Ovary (tissue), 9 donors: ENCODE measurements around the gene RPS10. TPM values are rescaled to one million over a fixed set of nuclear protein-coding genes. Genes with fewer than 3 reads are reported as not detected.
"Not testable (repeated sequence)": the region's sequence is repeated elsewhere in the genome, so short reads cannot be mapped to it uniquely, and the experiment has no call there.

Experiments
- DNase-seq, 5 donors: peaks; one replicate each; pipeline ENCODE4 v3.0.0-alpha.2; 2019 to 2020
- H3K27ac ChIP-seq, 2 donors: fragments of 200-600 bp; one replicate each; pipeline versions ENCODE4 v1.5.1 to v1.8.0; 2019 to 2022
- H3K27me3 ChIP-seq: fragments of 200-600 bp; one replicate; pipeline ENCODE4 v1.8.0; 2022
- H3K36me3 ChIP-seq: fragments of 200-600 bp; sonication (generic); one replicate; pipeline ENCODE4 v1.5.1; 2019
- H3K4me1 ChIP-seq: one replicate; pipeline ENCODE4 v1.8.1; 2013; ENCODE audit warnings: mild to moderate bottlenecking, moderate library complexity; ENCODE audit not compliant: insufficient read depth
- H3K4me3 ChIP-seq: fragments of 200-600 bp; sonication (generic); one replicate; pipeline ENCODE4 v1.5.1; 2017
- H3K9me3 ChIP-seq, 2 donors: fragments of 200-600 bp in 1 of 2; sonication (generic) in 1 of 2; one replicate each; pipeline versions ENCODE4 v1.5.1 to v1.8.1; 2013 to 2019; ENCODE audit warnings: mild to moderate bottlenecking in 1 of 2, moderate library complexity in 1 of 2
- CTCF ChIP-seq, 3 donors: fragments of 450-650 bp in 2 of 3; fragments of 200-600 bp in 1 of 3; IDR thresholded peaks; one replicate each; pipeline versions ENCODE4 v1.5.1 to v1.8.0; 2016 to 2022; ENCODE audit warnings: antibody characterized with exemption in 3 of 3, mild to moderate bottlenecking in 1 of 3
- EP300 ChIP-seq: sonication (generic); formaldehyde crosslinking; IDR thresholded peaks from one replicate; pipeline ENCODE4 v1.6.1; 2017; ENCODE audit warnings: antibody characterized with exemption
- POLR2A ChIP-seq: fragments of 450-650 bp; IDR thresholded peaks from one replicate; pipeline ENCODE4 v1.6.1; 2017; ENCODE audit warnings: antibody characterized with exemption, mild to moderate bottlenecking, moderate library complexity
- WGBS, 3 donors: extraction: QIAGEN DNeasy Blood & Tissue Kit in 1 of 3; methylation state at CpG; one replicate each; pipeline versions ENCODE4 v1.1.5 to v1.1.7; 2013 to 2017; 5-methylcytosine and 5-hydroxymethylcytosine counted together
- intact Hi-C, 4 donors: fragments of 100-400 bp; cut with DNase I; formaldehyde crosslinking; loops; one replicate each; pipeline versions ENCODE4 v1.11.0 to v1.15.1; 2022 to 2023
- polyA plus RNA-seq, 2 donors: library from polyadenylated mRNA; stranded (reverse); fragments of 200-250 nt in 1 of 2; fragments of 350-450 nt in 1 of 2; fragmentation: Illumina TruSeq in 1 of 2; extraction: RNeasy Lipid Tissue Mini Kit (QIAGEN cat#74804) in 1 of 2; gene quantifications; one replicate each; pipeline ENCODE4 v1.2.3, GENCODE V29; 2013 to 2014
- total RNA-seq, 7 donors: library from RNA; depleted of rRNA in 2 of 7; stranded (reverse); fragments of >200 nt in 2 of 7; fragmentation: NEBNext Ultra II Directional in 3 of 7; extraction: Animal tissue kit (Norgen Biotek cat#: 25700) in 3 of 7; gene quantifications; one replicate each; pipeline versions ENCODE4 v1.1.0 to v1.2.4, GENCODE V29; 2016 to 2023
- donor health status: DM: no; HTN: no; CAD: no; lungs with moderate emphysema.
- donor health status: DM: no; HTN: no; CAD: no.
- donor health status: Bipolar disorder and iron deficiency.
- donor health status: DM: yes; HTN: yes; CAD: no.
- donor health status: DM: no; HTN: no; CAD: no.
- donor health status: DM: yes; HTN: yes; CAD: no.

The RPS10 gene
- total and polyA plus RNA-seq, 9 donors = 1,945 to 10,077 (median 2,497) TPM

- intact Hi-C loops = no loop called here
- Histone ChIP-seq H3K4me1 (no peaks in the 10 kb centered on the region), H3K36me3 (no peaks in the 10 kb centered on the region), H3K27ac (no peak overlapping the region), H3K9me3 (no peaks in the 10 kb centered on the region), H3K4me3 (no peak overlapping the region), H3K27me3 (no peaks in the 10 kb centered on the region)
- no peak for TF ChIP-seq POLR2A
- no peak for TF ChIP-seq CTCF (IDR thresholded peaks at IDR 0.05)
- TF ChIP-seq EP300 = no peak
- DNase-seq = no peak
- 41 to 52% (median 44%) methylated on average over 4 of the region's 4 CpGs for WGBS, 3 donors
Observed at GRCh38 chr6:34374508-34374907, 51.4 kb downstream of the RPS10 start.

GRCh38 chr6:34374069-34374468, 51.8 kb downstream of the RPS10 start:
- Histone ChIP-seq H3K27me3 (no peaks in the 10 kb centered on the region), H3K4me3 (no peak overlapping the region), H3K36me3 (no peaks in the 10 kb centered on the region), H3K9me3 (no peaks in the 10 kb centered on the region), H3K4me1 (no peaks in the 10 kb centered on the region), H3K27ac (no peak overlapping the region)
- 42 to 68% (median 60%) methylated on average over 3 of the region's 3 CpGs for WGBS, 3 donors
- intact Hi-C loops = no loop called here
- DNase-seq = no peak
- no peak for TF ChIP-seq EP300
- TF ChIP-seq CTCF (IDR thresholded peaks at IDR 0.05) = no peak
- no peak for TF ChIP-seq POLR2A

DNA sequence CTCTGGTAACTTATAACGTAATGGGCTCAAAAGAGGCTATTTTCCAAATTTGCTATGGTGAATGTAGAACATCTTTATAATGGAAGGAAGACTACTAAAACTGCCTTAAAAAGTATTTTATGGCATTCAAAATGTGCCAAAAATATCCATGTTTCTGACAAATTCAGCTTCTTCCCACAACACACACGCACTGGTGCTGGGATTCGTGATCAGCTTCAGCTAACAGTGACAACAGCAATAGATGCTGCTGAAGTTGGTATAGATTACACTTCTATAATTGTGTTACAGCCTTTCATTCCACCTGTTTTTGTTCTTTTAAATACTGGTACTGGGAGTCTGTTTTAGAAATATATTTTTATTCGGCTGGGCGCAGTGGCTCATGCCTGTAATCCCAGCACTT, 52.4 kb downstream of the RPS10 start:
- Histone ChIP-seq H3K36me3 (no peaks in the 10 kb centered on the region), H3K4me1 (no peaks in the 10 kb centered on the region), H3K9me3 (no peaks in the 10 kb centered on the region), H3K27ac (no peak overlapping the region), H3K4me3 (no peak overlapping the region), H3K27me3 (no peaks in the 10 kb centered on the region)
- no peak for DNase-seq
- TF ChIP-seq CTCF (IDR thresholded peaks at IDR 0.05) = no peak
- TF ChIP-seq POLR2A = no peak
- TF ChIP-seq EP300 = no peak
- intact Hi-C loops = no loop called here
- 92 to 93% (median 93%) methylated on average over 5 of the region's 5 CpGs for WGBS, 3 donors

DNA sequence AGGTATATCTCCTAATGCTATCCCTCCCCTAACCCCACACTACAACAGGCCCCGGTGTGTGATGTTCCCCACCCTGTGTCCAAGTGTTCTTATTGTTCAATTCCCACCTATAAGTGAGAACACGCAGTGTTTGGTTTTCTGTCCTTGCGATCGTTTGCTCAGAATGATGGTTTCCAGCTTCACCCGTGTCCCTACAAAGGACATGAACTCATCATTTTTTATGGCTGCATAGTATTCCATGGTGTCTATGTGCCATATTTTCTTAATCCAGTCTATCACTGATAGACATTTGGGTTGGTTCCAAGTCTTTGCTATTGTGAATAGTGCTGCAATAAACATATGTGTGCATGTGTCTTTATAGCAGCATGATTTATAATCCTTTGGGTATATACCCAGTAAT, 54.0 kb downstream of the RPS10 start:
- intact Hi-C loops, DNase-seq, H3K4me3 ChIP-seq, H3K9me3 ChIP-seq, H3K27ac ChIP-seq, H3K4me1 ChIP-seq, H3K36me3 ChIP-seq, H3K27me3 ChIP-seq: not testable (repeated sequence)
- WGBS, 3 donors = 88 to 98% (median 96%) methylated on average over 5 of the region's 5 CpGs

GRCh38 chr6:34370361-34370760, 55.5 kb downstream of the RPS10 start:
- Histone ChIP-seq H3K27ac (no peak overlapping the region), H3K4me3 (no peak overlapping the region), H3K27me3 (no peaks in the 10 kb centered on the region), H3K36me3 (no peaks in the 10 kb centered on the region), H3K4me1 (no peaks in the 10 kb centered on the region), H3K9me3 (no peaks in the 10 kb centered on the region)
- 78 to 92% (median 91%) methylated on average over 5 of the region's 5 CpGs for WGBS, 3 donors
- intact Hi-C loops = no loop called here
- TF ChIP-seq CTCF (IDR thresholded peaks at IDR 0.05) (no peak), EP300 (no peak), POLR2A (no peak)
- DNase-seq = no peak
